Neuronal stem cell (in vitro differentiated cells): ENCODE results near the gene PODN.

Experiments used
- DNase-seq: peaks from one replicate; pipeline ENCODE4 v3.0.0-alpha.2; 2013; ENCODE audit warnings: low spot score
- H2AFZ ChIP-seq: one replicate; pipeline ENCODE4 v1.6.1; 2013; ENCODE audit warnings: mild to moderate bottlenecking, low read length, inconsistent platforms
- H2AK5ac ChIP-seq: 2 replicates; pipeline ENCODE4 v1.6.1; 2013; ENCODE audit warnings: low read depth, mild to moderate bottlenecking, inconsistent platforms, low read length, moderate library complexity, mixed read lengths
- H2BK120ac ChIP-seq: 2 replicates; pipeline ENCODE4 v1.6.1; 2013; ENCODE audit warnings: low read depth, mild to moderate bottlenecking, inconsistent platforms, low read length, moderate library complexity, mixed read lengths
- H2BK12ac ChIP-seq: one replicate; pipeline ENCODE4 v1.6.1; 2013; ENCODE audit warnings: low read length, inconsistent platforms
- H2BK15ac ChIP-seq: 2 replicates; pipeline ENCODE4 v1.6.1; 2013; ENCODE audit warnings: mild to moderate bottlenecking, low read length, inconsistent platforms, mixed read lengths
- H2BK5ac ChIP-seq: one replicate; pipeline ENCODE4 v1.6.1; 2013; ENCODE audit warnings: inconsistent platforms, mild to moderate bottlenecking, low read length, moderate library complexity
- H3K14ac ChIP-seq: one replicate; pipeline ENCODE4 v1.6.1; 2013; ENCODE audit warnings: low read length, inconsistent platforms
- H3K18ac ChIP-seq: 2 replicates; pipeline ENCODE4 v1.6.1; 2013; ENCODE audit warnings: low read length, inconsistent platforms
- H3K23ac ChIP-seq: 2 replicates; pipeline ENCODE4 v1.6.1; 2013; ENCODE audit warnings: low read depth, mild to moderate bottlenecking, mixed read lengths, low read length, inconsistent platforms; ENCODE audit not compliant: poor library complexity
- H3K27ac ChIP-seq: replicated peaks from 3 replicates; pipeline ENCODE4 v1.5.1; 2013; ENCODE audit warnings: low read length, inconsistent platforms
- H3K27me3 ChIP-seq, 3 experiments: 2 replicates each; pipeline ENCODE4 v1.6.1; 2013; ENCODE audit warnings: low read length in 3 of 3, mild to moderate bottlenecking in 2 of 3, inconsistent platforms in 1 of 3, low read depth in 1 of 3, mixed read lengths in 1 of 3, moderate library complexity in 1 of 3; ENCODE audit not compliant: control insufficient read depth in 3 of 3, insufficient read depth in 3 of 3
- H3K36me3 ChIP-seq, 2 donors: replicated peaks in 1 of 2; 2 replicates each; pipeline ENCODE4 v1.6.1; 2013; ENCODE audit warnings: low read length in 2 of 2; ENCODE audit not compliant: control insufficient read depth in 2 of 2, insufficient read depth in 2 of 2
- H3K4ac ChIP-seq: 2 replicates; pipeline ENCODE4 v1.6.1; 2013; ENCODE audit warnings: inconsistent platforms, mild to moderate bottlenecking, low read length, moderate library complexity
- H3K4me1 ChIP-seq, 2 donors: 1 replicate in 1 of 2; 2 replicates in 1 of 2; pipeline ENCODE4 v1.6.1; 2013; ENCODE audit warnings: low read length in 2 of 2, low read depth in 1 of 2; ENCODE audit not compliant: control insufficient read depth in 2 of 2, insufficient read depth in 1 of 2
- H3K4me2 ChIP-seq: one replicate; pipeline ENCODE4 v1.6.1; 2013; ENCODE audit warnings: mild to moderate bottlenecking, low read length, inconsistent platforms; ENCODE audit not compliant: insufficient read depth, poor library complexity, severe bottlenecking
- H3K4me3 ChIP-seq, 2 donors: 2 replicates each; pipeline ENCODE4 v1.5.1; 2013; ENCODE audit warnings: low read length in 2 of 2, mild to moderate bottlenecking in 2 of 2, inconsistent platforms in 1 of 2, moderate library complexity in 1 of 2
- H3K79me1 ChIP-seq: one replicate; pipeline ENCODE4 v1.6.1; 2013; ENCODE audit warnings: low read depth, mild to moderate bottlenecking, inconsistent platforms, low read length, moderate library complexity
- H3K9ac ChIP-seq: one replicate; pipeline ENCODE4 v1.6.1; 2013; ENCODE audit warnings: mild to moderate bottlenecking, low read depth, low read length, inconsistent platforms; ENCODE audit not compliant: poor library complexity
- H3K9me3 ChIP-seq, 2 donors: replicated peaks in 1 of 2; 2 replicates each; pipeline versions ENCODE3 to v1.6.1; 2013; ENCODE audit warnings: low read length in 2 of 2, mild to moderate bottlenecking in 2 of 2, inconsistent platforms in 1 of 2, low read depth in 1 of 2, mixed read lengths in 1 of 2, moderate library complexity in 1 of 2; ENCODE audit not compliant: control insufficient read depth in 2 of 2, insufficient read depth in 1 of 2
- H4K8ac ChIP-seq: one replicate; pipeline ENCODE4 v1.6.1; 2013; ENCODE audit warnings: low read depth, mild to moderate bottlenecking, inconsistent platforms, low read length, moderate library complexity
- H4K91ac ChIP-seq: one replicate; pipeline ENCODE4 v1.6.1; 2013; ENCODE audit warnings: low read length, low read depth, mild to moderate bottlenecking, inconsistent platforms; ENCODE audit not compliant: poor library complexity
- WGBS, 2 donors: extraction: QIAGEN DNeasy Blood & Tissue Kit; methylation state at CpG; one replicate each; pipeline ENCODE4 v1.1.7; 2013; ENCODE audit warnings: missing lambda C conversion rate in 2 of 2, mixed read lengths in 1 of 2; ENCODE audit not compliant: insufficient read length in 2 of 2, insufficient replicate concordance in 1 of 2; ENCODE audit errors: extremely low coverage in 2 of 2; 5-methylcytosine and 5-hydroxymethylcytosine counted together

The PODN gene

GRCh38 chr1:53127546-53127945, 65.5 kb downstream of the PODN start:
- no peak overlapping the region for H3K4me3 ChIP-seq
- WGBS, 2 donors, result no CpG with 5 or more reads among the region's 5 CpGs
- no peak overlapping the region for H3K18ac ChIP-seq
- no peak overlapping the region for H2BK120ac ChIP-seq
- no peak overlapping the region for H3K4ac ChIP-seq
- H3K4me1 ChIP-seq, result peaks cover 10 to 12% of the 10 kb centered on the region in 2 donors
- no peak for DNase-seq
- H4K91ac ChIP-seq, result no peak overlapping the region
- peaks cover 0 to 48% (median 0%) of the 10 kb centered on the region in 3 experiments for H3K27me3 ChIP-seq
- H2AK5ac ChIP-seq, result peak overlapping the region; percentile 30
- no peak overlapping the region for H3K27ac ChIP-seq
- H3K14ac ChIP-seq, result no peak overlapping the region
- no peaks in the 10 kb centered on the region for H3K36me3 ChIP-seq
- H2BK15ac ChIP-seq, result no peak overlapping the region
- H3K79me1 ChIP-seq, result no peaks in the 10 kb centered on the region
- H3K9me3 ChIP-seq, result no peaks in the 10 kb centered on the region
- no peak overlapping the region for H4K8ac ChIP-seq
- no peak overlapping the region for H3K23ac ChIP-seq
- no peak overlapping the region for H3K9ac ChIP-seq
- H2BK12ac ChIP-seq, result no peak overlapping the region
- H3K4me2 ChIP-seq, result no peak overlapping the region
- H2AFZ ChIP-seq, result no peak overlapping the region
- H2BK5ac ChIP-seq, result no peak overlapping the region

DNA sequence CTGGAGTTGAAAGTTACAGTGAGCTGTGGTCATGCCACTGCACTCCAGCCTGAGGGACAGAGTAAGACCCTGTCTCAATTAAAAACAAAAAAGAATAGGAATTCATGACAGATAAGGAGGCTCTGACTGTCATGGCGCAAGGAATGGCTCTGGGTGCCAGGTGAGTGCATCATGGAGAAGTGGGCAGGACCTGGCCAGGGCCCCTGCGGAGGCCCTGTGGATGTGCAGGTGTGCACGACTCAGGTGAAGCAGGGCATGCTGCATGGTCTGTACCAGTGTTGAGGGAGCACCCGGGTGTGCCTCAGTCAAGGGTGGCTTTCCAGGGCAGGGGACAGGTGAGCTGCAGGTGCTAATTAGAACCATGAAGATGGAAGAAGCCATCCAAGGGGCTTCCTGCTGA, 66.4 kb downstream of the PODN start:
- no peak overlapping the region for H3K4me3 ChIP-seq
- H3K27ac ChIP-seq, result no peak overlapping the region
- no peak overlapping the region for H2BK15ac ChIP-seq
- H3K18ac ChIP-seq, result peak overlapping the region; percentile 50
- no peak for DNase-seq
- no peak overlapping the region for H3K14ac ChIP-seq
- H3K23ac ChIP-seq, result no peak overlapping the region
- no CpG with 5 or more reads among the region's 4 CpGs for WGBS, 2 donors
- no peaks in the 10 kb centered on the region for H3K79me1 ChIP-seq
- no peak overlapping the region for H4K91ac ChIP-seq
- no peak overlapping the region for H3K9ac ChIP-seq
- H2BK5ac ChIP-seq, result no peak overlapping the region
- H2BK120ac ChIP-seq, result no peak overlapping the region
- no peak overlapping the region for H4K8ac ChIP-seq
- H3K27me3 ChIP-seq, result peaks cover 0 to 44% (median 0%) of the 10 kb centered on the region in 3 experiments
- no peak overlapping the region for H3K4me2 ChIP-seq
- no peaks in the 10 kb centered on the region for H3K9me3 ChIP-seq
- H2AFZ ChIP-seq, result no peak overlapping the region
- H2AK5ac ChIP-seq, result no peak overlapping the region
- H3K4ac ChIP-seq, result no peak overlapping the region
- H2BK12ac ChIP-seq, result no peak overlapping the region
- H3K4me1 ChIP-seq, result peaks cover 10 to 12% of the 10 kb centered on the region in 2 donors
- H3K36me3 ChIP-seq, result no peaks in the 10 kb centered on the region

- no CpG with 5 or more reads among the region's 12 CpGs for WGBS, 2 donors
- H3K9ac ChIP-seq, result no peak overlapping the region
- H3K27ac ChIP-seq, result no peak overlapping the region
Measured at GRCh38 chr1:53129891-53130597, 68.0 kb downstream of the PODN start.

DNA sequence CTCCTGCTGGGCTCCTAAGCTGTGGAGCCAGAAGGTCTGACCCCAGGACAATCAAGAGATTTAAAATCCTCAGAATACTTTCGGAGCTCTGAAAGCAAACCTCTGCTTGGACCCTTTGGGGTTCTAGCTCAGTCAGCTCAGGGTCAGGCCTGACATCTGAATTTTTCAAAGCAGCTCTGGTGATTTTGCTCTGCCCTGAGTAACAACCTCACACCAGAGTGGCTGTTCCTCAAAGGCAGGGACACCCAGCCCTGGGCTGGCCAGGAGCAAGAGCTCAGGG, 68.5 kb downstream of the PODN start:
- Histone ChIP-seq H3K14ac (no peak overlapping the region), H4K8ac (no peak overlapping the region), H2BK15ac (no peak overlapping the region), H3K18ac (no peak overlapping the region), H2BK5ac (no peak overlapping the region), H4K91ac (no peak overlapping the region), H2AFZ (no peak overlapping the region), H3K27me3 (peaks cover 0 to 26% (median 0%) of the 10 kb centered on the region in 3 experiments), H2BK12ac (no peak overlapping the region), H3K4me2 (no peak overlapping the region), H3K23ac (no peak overlapping the region), H3K4me3 (no peak overlapping the region), H3K9me3 (no peaks in the 10 kb centered on the region), H2BK120ac (no peak overlapping the region), H3K27ac (no peak overlapping the region), H2AK5ac (no peak overlapping the region), H3K4me1 (peaks cover 10 to 12% of the 10 kb centered on the region in 2 donors), H3K79me1 (no peaks in the 10 kb centered on the region), H3K9ac (no peak overlapping the region), H3K4ac (no peak overlapping the region), H3K36me3 (no peaks in the 10 kb centered on the region)
- DNase-seq, result no peak
- WGBS, 2 donors, result no CpG with 5 or more reads among the region's 1 CpG

More at GRCh38 chr1:53129891-53130597, 68.0 kb downstream of the PODN start:
- H3K4me1 ChIP-seq, result peaks cover 10 to 12% of the 10 kb centered on the region in 2 donors
- H2BK12ac ChIP-seq, result no peak overlapping the region
- H3K4ac ChIP-seq, result no peak overlapping the region
- no peak overlapping the region for H3K18ac ChIP-seq
- no peak overlapping the region for H3K4me3 ChIP-seq
- no peak overlapping the region for H2AK5ac ChIP-seq
- no peak overlapping the region for H3K4me2 ChIP-seq
- no peaks in the 10 kb centered on the region for H3K79me1 ChIP-seq
- H2AFZ ChIP-seq, result no peak overlapping the region
- no peak overlapping the region for H2BK5ac ChIP-seq
- H3K9me3 ChIP-seq, result no peaks in the 10 kb centered on the region
- no peak overlapping the region for H3K14ac ChIP-seq
- no peaks in the 10 kb centered on the region for H3K36me3 ChIP-seq
- no peak overlapping the region for H2BK15ac ChIP-seq
- DNase-seq, result no peak
- H4K8ac ChIP-seq, result no peak overlapping the region
- H3K27me3 ChIP-seq, result peaks cover 0 to 31% (median 0%) of the 10 kb centered on the region in 3 experiments
- H2BK120ac ChIP-seq, result no peak overlapping the region
- H3K23ac ChIP-seq, result no peak overlapping the region
- H4K91ac ChIP-seq, result no peak overlapping the region
